Gastroesophageal sphincter (tissue), 3 donors: Measurements from ENCODE around the gene COL20A1.

ENCODE experiments used
- CTCF ChIP-seq, 4 experiments: fragments of 200-600 bp in 2 of 4; fragments of 450-650 bp in 2 of 4; sonication (generic) in 1 of 4; IDR thresholded peaks; one replicate each; pipeline ENCODE4 v1.5.1; 2017 to 2019; ENCODE audit warnings: antibody characterized with exemption in 4 of 4, mild to moderate bottlenecking in 2 of 4, moderate library complexity in 2 of 4
- POLR2A ChIP-seq, 2 donors: fragments of 450-650 bp; IDR thresholded peaks; one replicate each; pipeline ENCODE4 v1.6.1; 2017; ENCODE audit warnings: antibody characterized with exemption in 2 of 2, mild to moderate bottlenecking in 2 of 2, moderate library complexity in 1 of 2
- POLR2AphosphoS5 ChIP-seq: sonication (generic); formaldehyde crosslinking; IDR thresholded peaks from one replicate; pipeline ENCODE4 v1.6.1; 2017; ENCODE audit warnings: antibody characterized with exemption

DNA sequence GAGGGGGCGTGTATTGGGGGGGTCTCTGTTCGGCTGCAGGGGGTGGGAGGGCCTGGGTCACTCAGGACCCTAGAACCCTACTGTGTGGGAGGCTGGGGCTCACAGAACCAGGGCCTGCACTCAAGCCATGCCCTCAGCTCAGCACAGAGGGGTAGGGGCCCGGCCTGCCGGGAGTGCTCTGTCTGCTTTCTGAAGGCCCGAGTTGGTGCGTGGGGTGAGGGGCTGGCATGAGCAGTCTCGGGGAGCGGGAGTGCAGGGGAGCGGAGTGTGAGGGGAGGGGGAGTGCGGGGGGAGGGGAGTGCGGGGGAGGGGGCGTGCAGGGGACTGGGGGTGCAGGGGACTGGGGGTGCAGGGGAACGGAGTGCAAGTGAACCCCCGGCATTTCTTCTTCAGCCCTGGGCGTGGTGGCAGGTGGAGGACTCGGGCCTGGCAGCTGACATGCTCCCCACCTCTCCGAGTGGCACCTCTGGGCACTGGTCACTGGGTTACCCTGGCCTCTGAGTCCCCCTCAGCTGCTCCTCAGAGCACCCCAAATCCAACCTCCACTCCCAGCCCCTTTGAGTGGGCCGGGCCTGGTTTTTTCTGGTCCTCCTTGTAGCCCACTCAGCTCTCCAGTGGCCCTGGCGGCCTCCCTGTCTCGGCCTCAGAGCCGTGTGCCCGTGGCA, 1.0 kb downstream of the COL20A1 start:
- TF ChIP-seq POLR2AphosphoS5 (no peak), POLR2A (IDR thresholded peaks at IDR 0.05) (no peak), CTCF (IDR thresholded peaks at IDR 0.05) (no peak)
